ENCODE results near the gene ANAPC13.

ANAPC13 gene

GRCh38 chr3:134485718-134486576, at the start of gene ANAPC13, which contains the start of gene CEP63:
Gene ANAPC13 (minus strand): TSS chr3:134485985. CDS start chr3:134482904, 3,081 bp downstream.
Gene CEP63 (plus strand): TSS chr3:134486057. CDS start chr3:134495321, 9,264 bp downstream.
- no peaks in the 10 kb centered on the region for H3K9me3 Mint-ChIP-seq
- H3K27ac Mint-ChIP-seq, result peak within 1 kb of the TSS; percentile 98
- intact Hi-C loops (cut with micrococcal nuclease), result loop anchor here (5.0 kb wide), 2 partner anchors 234 to 914 kb away; partner anchors contain the start of genes CDV3 and RYK
- peaks cover 53% of the 10 kb centered on the region for H3K4me1 Mint-ChIP-seq (ENCODE audit: low read depth)
- peaks cover 45% of the 10 kb centered on the region for H3K36me3 Mint-ChIP-seq (ENCODE audit: low read depth)
- H3K4me3 Mint-ChIP-seq, result peak within 1 kb of the TSS; percentile 89
- H3K27me3 Mint-ChIP-seq, result no peaks in the 10 kb centered on the region

GRCh38 chr3:134535186-134535970, 49.6 kb upstream of the ANAPC13 start:
- Mint-ChIP-seq H3K27me3 (no peaks in the 10 kb centered on the region), H3K4me3 (no peak overlapping the region)

GRCh38 chr3:134533493-134533892, 47.7 kb upstream of the ANAPC13 start:
- peaks cover 10% of the 10 kb centered on the region for H3K4me1 Mint-ChIP-seq (ENCODE audit: low read depth)
- H3K9me3 Mint-ChIP-seq, result no peaks in the 10 kb centered on the region
- peaks cover 18% of the 10 kb centered on the region for H3K36me3 Mint-ChIP-seq (ENCODE audit: low read depth)
- no peaks in the 10 kb centered on the region for H3K27me3 Mint-ChIP-seq
- no peak overlapping the region for H3K4me3 Mint-ChIP-seq
- H3K27ac Mint-ChIP-seq, result no peak overlapping the region
- intact Hi-C loops (cut with micrococcal nuclease), result no loop called here

More at GRCh38 chr3:134535186-134535970, 49.6 kb upstream of the ANAPC13 start:
- H3K27ac Mint-ChIP-seq, result no peak overlapping the region
- peaks cover 10% of the 10 kb centered on the region for H3K4me1 Mint-ChIP-seq (ENCODE audit: low read depth)
- intact Hi-C loops (cut with micrococcal nuclease), result no loop called here
- no peaks in the 10 kb centered on the region for H3K9me3 Mint-ChIP-seq
- peaks cover 18% of the 10 kb centered on the region for H3K36me3 Mint-ChIP-seq (ENCODE audit: low read depth)

GRCh38 chr3:134527538-134528186, 41.9 kb upstream of the ANAPC13 start:
- H3K27ac Mint-ChIP-seq, result peak overlapping the region; percentile 13
- no peaks in the 10 kb centered on the region for H3K27me3 Mint-ChIP-seq
- H3K4me3 Mint-ChIP-seq, result no peak overlapping the region
- H3K4me1 Mint-ChIP-seq (ENCODE audit: low read depth), result peaks cover 5% of the 10 kb centered on the region
- H3K9me3 Mint-ChIP-seq, result peaks cover 38% of the 10 kb centered on the region
- intact Hi-C loops (cut with micrococcal nuclease), result no loop called here
- peaks cover 45% of the 10 kb centered on the region for H3K36me3 Mint-ChIP-seq (ENCODE audit: low read depth)

GRCh38 chr3:134527037-134527436, 41.3 kb upstream of the ANAPC13 start:
- Mint-ChIP-seq H3K9me3 (peaks cover 44% of the 10 kb centered on the region), H3K36me3 (ENCODE audit: low read depth) (peaks cover 51% of the 10 kb centered on the region), H3K4me3 (no peak overlapping the region), H3K27ac (no peak overlapping the region), H3K27me3 (no peaks in the 10 kb centered on the region), H3K4me1 (ENCODE audit: low read depth) (peaks cover 5% of the 10 kb centered on the region)
- intact Hi-C loops (cut with micrococcal nuclease), result no loop called here

- intact Hi-C loops (cut with micrococcal nuclease), result no loop called here
- Mint-ChIP-seq H3K4me3 (no peak overlapping the region), H3K9me3 (peaks cover 48% of the 10 kb centered on the region), H3K36me3 (ENCODE audit: low read depth) (peaks cover 56% of the 10 kb centered on the region), H3K4me1 (ENCODE audit: low read depth) (peaks cover 5% of the 10 kb centered on the region), H3K27me3 (no peaks in the 10 kb centered on the region), H3K27ac (no peak overlapping the region)
Observed at GRCh38 chr3:134526319-134526718, 40.5 kb upstream of the ANAPC13 start.

- H3K9me3 Mint-ChIP-seq, result peaks cover 48% of the 10 kb centered on the region
- no peak overlapping the region for H3K27ac Mint-ChIP-seq
- H3K27me3 Mint-ChIP-seq, result no peaks in the 10 kb centered on the region
- peaks cover 56% of the 10 kb centered on the region for H3K36me3 Mint-ChIP-seq (ENCODE audit: low read depth)
- intact Hi-C loops (cut with micrococcal nuclease), result no loop called here
- no peak overlapping the region for H3K4me3 Mint-ChIP-seq
- peaks cover 5% of the 10 kb centered on the region for H3K4me1 Mint-ChIP-seq (ENCODE audit: low read depth)
Observed at GRCh38 chr3:134525293-134525692, 39.5 kb upstream of the ANAPC13 start.

- Mint-ChIP-seq H3K27ac (no peak overlapping the region), H3K27me3 (no peaks in the 10 kb centered on the region), H3K4me1 (ENCODE audit: low read depth) (peaks cover 9% of the 10 kb centered on the region), H3K36me3 (ENCODE audit: low read depth) (peaks cover 63% of the 10 kb centered on the region), H3K9me3 (peaks cover 57% of the 10 kb centered on the region), H3K4me3 (no peak overlapping the region)
- intact Hi-C loops (cut with micrococcal nuclease), result no loop called here
Observed at GRCh38 chr3:134522541-134522940, 36.8 kb upstream of the ANAPC13 start.

- no peak overlapping the region for H3K4me3 Mint-ChIP-seq
- H3K4me1 Mint-ChIP-seq (ENCODE audit: low read depth), result peaks cover 12% of the 10 kb centered on the region
- H3K27me3 Mint-ChIP-seq, result no peaks in the 10 kb centered on the region
- H3K36me3 Mint-ChIP-seq (ENCODE audit: low read depth), result peaks cover 45% of the 10 kb centered on the region
- intact Hi-C loops (cut with micrococcal nuclease), result no loop called here
- H3K9me3 Mint-ChIP-seq, result peaks cover 20% of the 10 kb centered on the region
- no peak overlapping the region for H3K27ac Mint-ChIP-seq
Observed at GRCh38 chr3:134517791-134518190, 32.0 kb upstream of the ANAPC13 start.

GRCh38 chr3:134516905-134517304, 31.1 kb upstream of the ANAPC13 start:
- peaks cover 11% of the 10 kb centered on the region for H3K9me3 Mint-ChIP-seq
- H3K27ac Mint-ChIP-seq, result no peak overlapping the region
- peaks cover 38% of the 10 kb centered on the region for H3K36me3 Mint-ChIP-seq (ENCODE audit: low read depth)
- no peaks in the 10 kb centered on the region for H3K27me3 Mint-ChIP-seq
- peaks cover 12% of the 10 kb centered on the region for H3K4me1 Mint-ChIP-seq (ENCODE audit: low read depth)
- H3K4me3 Mint-ChIP-seq, result no peak overlapping the region
- intact Hi-C loops (cut with micrococcal nuclease), result no loop called here

GRCh38 chr3:134511500-134511899, 25.7 kb upstream of the ANAPC13 start:
- Mint-ChIP-seq H3K4me3 (no peak overlapping the region), H3K36me3 (ENCODE audit: low read depth) (peaks cover 65% of the 10 kb centered on the region), H3K27ac (no peak overlapping the region), H3K4me1 (ENCODE audit: low read depth) (peaks cover 16% of the 10 kb centered on the region), H3K9me3 (peaks cover 25% of the 10 kb centered on the region), H3K27me3 (no peaks in the 10 kb centered on the region)
- intact Hi-C loops (cut with micrococcal nuclease), result no loop called here

GRCh38 chr3:134505485-134505884, 19.7 kb upstream of the ANAPC13 start:
- peak overlapping the region; percentile 10 for H3K27ac Mint-ChIP-seq
- H3K27me3 Mint-ChIP-seq, result no peaks in the 10 kb centered on the region
- peaks cover 25% of the 10 kb centered on the region for H3K4me1 Mint-ChIP-seq (ENCODE audit: low read depth)
- H3K9me3 Mint-ChIP-seq, result peaks cover 35% of the 10 kb centered on the region
- peaks cover 74% of the 10 kb centered on the region for H3K36me3 Mint-ChIP-seq (ENCODE audit: low read depth)
- H3K4me3 Mint-ChIP-seq, result no peak overlapping the region
- intact Hi-C loops (cut with micrococcal nuclease), result no loop called here

- intact Hi-C loops (cut with micrococcal nuclease), result no loop called here
Observed at GRCh38 chr3:134504132-134504531, 18.3 kb upstream of the ANAPC13 start.

More at GRCh38 chr3:134504132-134504531, 18.3 kb upstream of the ANAPC13 start:
- H3K4me1 Mint-ChIP-seq (ENCODE audit: low read depth), result peaks cover 25% of the 10 kb centered on the region
- H3K27ac Mint-ChIP-seq, result no peak overlapping the region
- H3K27me3 Mint-ChIP-seq, result no peaks in the 10 kb centered on the region
- peaks cover 79% of the 10 kb centered on the region for H3K36me3 Mint-ChIP-seq (ENCODE audit: low read depth)
- peaks cover 30% of the 10 kb centered on the region for H3K9me3 Mint-ChIP-seq
- no peak overlapping the region for H3K4me3 Mint-ChIP-seq

Measured in dendritic cell treated with granulocyte-macrophage colony-stimulating factor and Interleukin-4, amounts not matched to agents 40 ng/mL and 50 ng/mL, for 4 days (primary cell).